GM21576 (cell line): Measurements from ENCODE around the gene CAVIN1.
"Not testable (repeated sequence)": the region's sequence is repeated elsewhere in the genome, so short reads cannot be mapped to it uniquely, and the experiment has no call there.

Source experiments
- ATAC-seq: cut with Tn5 transposase; IDR thresholded peaks from one replicate; pipeline ENCODE4 v1.9.1; 2021; ENCODE audit warnings: mild to moderate bottlenecking, moderate library complexity; ENCODE audit not compliant: unreplicated experiment

CAVIN1 gene

GRCh38 chr17:42436391-42436790 is 13.3 kb upstream of the CAVIN1 start:
- ATAC-seq: no peak

- ATAC-seq: no peak
These were observed 8.7 kb upstream of the CAVIN1 start for GRCh38 chr17:42431758-42432161.

DNA sequence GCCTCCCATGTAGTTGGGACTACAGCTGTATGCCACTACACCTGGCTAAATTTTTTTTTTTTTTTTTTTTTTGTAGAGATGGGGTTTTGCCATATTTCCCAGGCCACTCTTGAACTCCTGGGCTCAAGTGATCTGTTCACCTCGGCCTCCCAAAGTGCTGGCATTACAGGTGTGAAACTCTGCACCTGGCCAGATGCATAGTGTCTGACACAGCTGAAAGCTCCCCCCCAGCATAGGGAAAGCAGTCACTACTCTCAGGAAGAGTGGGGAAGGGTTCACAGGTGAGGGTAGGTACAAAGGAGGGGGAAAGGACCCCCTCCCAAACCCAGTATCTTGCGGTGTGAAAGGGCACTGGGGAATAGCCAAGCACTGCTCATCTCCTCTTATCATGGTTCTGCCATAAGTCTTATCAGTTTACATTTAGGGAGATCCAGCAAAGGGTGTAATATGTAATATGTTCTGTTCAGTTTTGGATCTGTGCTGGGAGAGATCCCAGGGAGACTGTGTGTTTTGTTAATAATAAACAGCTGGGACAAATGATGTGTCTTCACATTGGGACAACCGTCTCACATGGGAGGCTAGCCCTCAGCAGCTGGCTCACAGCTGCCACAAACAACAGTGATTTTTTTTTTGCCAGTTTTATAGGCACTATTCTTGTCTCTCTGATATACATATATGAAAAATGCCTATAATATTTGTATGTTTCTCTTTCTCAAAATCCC is 6.8 kb upstream of the CAVIN1 start:
- ATAC-seq: no peak

DNA sequence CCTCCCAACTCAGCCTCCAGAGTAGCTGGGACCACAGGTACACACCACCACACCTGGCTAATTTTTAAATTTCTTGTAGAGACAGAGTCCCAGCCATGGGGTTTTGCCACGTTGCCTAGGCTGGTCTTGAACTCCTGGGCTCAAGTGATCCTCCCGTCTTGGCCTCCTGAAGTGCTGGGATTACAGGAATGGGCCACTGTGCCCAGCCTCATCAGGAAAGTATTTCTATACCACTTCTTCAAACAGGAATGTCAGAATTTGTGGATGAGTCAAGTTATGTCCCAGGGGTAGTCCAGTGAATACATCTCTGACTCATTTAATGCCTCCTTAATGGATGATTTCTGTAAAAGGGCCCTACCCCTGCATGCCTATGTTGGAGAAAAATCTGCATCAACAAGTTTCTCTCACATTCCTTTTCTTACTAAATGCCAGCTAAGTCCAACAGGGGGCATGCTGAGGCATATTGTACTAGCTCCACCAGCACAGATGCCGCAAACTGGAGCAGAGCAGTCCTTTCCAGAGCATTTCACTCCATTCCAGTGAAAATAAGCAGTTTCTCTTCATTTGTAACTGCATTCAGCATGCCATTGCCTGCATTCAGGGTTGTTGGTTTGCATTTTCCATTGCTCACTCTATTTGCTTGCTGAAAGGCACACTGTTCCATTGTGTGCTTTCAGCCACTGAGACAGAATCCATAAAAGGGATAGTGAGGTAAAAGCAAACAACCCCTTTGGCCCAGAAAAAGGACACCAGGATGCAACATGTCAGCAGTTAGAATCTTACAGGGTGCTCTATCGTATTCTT is 5.3 kb upstream of the CAVIN1 start:
- no peak for ATAC-seq

DNA sequence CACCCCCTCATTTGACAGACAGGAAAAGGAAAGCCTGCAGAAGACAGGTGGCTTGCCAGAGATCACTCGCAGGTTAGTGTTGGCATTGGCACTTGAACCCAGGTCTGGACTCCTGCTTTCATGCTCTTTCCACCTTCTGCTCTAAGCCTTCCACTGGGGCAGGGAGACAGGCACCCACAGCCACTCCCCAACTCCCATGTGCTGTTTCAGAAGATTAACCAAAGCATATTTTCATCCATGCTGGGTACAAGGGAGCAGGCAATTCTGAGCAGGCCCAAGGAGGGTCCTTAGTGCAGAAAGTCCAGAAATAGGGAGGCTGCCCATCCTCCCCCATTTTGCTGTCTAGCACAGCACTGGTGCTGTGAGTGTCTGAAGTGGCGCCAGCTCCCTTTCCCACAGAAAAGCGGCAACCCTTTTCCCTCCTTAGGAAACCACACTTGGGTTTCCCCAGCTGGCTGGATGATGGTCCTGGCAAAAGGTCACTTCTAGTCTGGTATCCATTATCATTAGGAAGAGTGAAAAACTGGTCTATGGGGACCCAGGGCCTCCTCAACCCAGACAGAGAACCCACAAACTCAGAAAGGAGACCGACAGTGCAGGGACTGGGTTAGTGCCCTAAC is 2.0 kb upstream of the CAVIN1 start:
- no peak for ATAC-seq

DNA sequence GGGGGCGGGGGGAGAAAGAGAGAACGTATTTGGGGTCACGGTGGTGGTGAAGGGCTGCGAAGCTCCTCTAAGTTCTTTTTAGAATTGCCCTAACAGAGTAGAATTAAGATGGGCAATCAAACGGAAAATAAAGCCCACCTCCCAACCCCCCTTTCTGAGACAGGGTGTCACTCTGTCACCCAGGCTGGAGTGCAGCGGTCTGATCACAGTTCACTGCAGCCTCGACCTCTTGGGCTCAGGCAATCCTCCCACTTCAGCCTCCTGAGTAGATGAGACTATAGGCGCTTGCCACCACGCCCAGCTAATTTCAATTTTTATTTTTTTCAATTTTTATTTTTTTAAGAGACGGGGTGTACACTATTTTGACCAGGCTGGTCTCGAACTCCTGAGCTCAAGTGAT is 710 bp upstream of the CAVIN1 start:
- ATAC-seq: no peak

DNA sequence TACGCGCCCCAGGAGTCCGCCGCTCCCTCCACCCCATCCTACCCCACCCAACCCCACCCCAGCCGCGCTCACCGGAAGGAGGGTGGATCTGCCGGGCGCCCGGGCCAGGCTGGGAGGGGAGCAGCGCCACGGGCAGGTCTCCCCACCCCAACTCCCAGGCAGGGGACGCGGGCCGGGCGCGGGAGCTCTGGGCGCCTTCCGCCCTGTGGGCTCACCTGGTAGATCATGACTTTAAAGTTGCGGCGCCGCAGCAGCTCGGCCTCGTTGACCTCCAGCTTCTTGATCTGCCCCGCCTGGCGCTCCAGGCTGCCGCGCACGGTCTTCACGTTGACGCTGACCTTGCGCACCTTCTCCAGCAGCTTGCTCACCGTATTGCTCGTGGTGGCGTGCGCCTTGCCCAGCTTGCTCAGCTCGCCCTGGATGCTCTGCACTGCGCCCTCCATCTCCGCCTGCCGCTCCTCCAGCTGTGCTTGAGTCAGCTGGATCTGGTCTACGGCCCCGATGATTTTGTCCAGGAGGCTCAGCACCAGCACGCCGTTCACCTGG is 571 bp downstream of the CAVIN1 start:
- no peak for ATAC-seq

DNA sequence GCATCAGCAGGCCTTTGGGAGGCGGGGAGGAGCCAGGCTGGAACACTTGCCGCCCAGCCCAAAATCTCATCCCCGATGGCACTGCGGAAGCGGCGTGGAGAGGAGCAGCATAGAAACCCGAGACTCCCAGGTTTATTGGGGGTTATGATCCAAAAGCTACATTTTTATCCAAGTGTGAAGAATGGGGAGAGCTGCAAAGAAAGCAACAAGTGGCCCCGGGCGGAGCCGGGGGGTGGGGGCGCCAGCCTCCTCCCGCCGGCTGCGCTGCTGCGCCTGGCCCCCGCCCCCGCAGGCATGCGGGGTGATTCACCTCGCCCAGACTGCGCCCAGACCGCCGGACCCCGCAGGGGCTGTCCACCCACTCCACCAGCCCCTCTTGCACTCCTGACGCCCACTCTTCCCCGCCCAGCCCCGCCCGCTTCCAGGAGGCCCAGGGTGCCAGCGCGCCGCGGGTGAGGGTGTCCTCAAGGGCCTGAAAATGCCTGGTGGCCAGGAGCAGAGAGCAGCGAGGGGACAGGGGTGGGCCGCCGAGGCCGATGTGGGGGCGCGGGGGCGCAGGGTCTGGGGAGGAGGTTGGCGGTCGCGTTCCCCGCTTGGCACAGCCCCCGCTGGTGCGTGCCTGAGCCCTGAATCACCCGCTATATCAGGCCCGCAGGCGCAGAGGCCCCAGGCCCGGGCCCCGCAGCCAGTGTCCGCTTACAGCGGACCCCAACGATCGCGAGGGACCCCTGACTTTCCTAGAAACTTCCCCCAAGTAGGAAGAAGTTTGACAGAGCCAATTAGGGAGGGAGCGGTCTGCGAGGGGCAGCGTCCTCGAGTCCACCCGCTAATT is 1.3 kb downstream of the CAVIN1 start:
- ATAC-seq: no peak

DNA sequence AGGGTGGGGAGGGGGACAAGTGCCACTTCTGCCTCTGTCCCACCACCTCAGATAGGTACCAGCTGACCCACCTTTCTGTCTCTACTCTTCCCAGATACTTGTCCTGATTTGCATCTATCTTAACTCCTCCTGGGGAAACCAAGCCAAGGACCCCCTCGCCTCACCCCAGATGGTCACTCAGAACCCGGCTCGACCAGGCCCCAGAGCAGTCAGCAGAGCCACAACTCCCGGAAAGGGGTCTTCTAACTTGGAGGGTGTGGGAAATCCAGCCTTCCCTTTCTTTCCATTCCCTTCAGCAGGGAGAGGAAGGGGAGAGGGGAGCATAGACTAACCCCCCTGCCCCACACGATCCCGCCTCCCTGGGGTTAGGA is 1.9 kb downstream of the CAVIN1 start:
- no peak for ATAC-seq

DNA sequence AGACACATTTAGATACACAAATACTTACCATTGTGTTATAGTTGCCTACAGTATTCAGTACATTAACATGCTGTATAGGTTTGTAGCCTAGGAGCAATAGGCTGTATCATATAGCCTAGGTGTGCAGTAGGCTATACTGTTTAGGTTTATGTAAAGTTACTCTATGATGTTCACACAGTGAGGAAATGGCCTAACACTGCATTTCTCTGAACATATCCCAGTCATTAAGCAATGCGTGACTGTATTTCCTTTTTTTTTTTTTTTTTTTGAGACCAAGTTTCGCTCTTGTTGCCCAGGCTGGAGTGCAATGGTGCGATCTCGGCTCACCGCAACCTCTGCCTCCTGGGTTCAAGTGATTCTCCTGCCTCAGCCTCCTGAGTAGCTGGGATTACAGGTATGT is 5.1 kb downstream of the CAVIN1 start:
- ATAC-seq: not testable (repeated sequence)

GRCh38 chr17:42414704-42415409 is 8.2 kb downstream of the CAVIN1 start:
- no peak for ATAC-seq

DNA sequence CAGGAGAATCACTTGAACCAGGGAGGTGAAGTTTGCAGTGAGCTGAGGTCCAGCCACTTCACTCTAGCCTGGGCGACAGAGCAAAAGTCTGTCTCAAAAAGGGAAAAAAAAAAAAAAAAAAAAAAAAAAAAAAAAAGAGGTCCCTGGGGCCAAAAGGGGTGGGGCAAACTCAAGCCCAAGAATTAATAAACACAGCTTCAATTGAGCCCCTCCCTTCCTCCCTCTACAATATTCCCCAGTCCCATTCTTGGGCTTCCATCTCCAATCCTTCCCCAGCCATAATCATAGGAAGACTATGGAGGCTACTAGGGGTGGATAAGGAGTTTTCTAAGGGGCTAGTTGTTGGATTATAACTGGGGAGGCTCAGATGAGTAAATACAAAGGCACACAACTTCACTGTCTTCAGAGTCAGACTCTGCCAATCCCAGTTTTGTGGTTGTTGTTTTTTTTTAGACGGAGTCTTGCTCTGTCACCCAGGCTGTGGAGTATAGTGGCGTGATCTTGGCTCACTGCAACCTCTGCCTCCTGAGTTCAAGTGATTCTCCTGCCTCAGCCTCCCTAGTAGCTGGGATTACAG is 9.5 kb downstream of the CAVIN1 start:
- ATAC-seq: no peak

GRCh38 chr17:42411905-42412679 is 11.0 kb downstream of the CAVIN1 start:
- ATAC-seq: no peak

GRCh38 chr17:42411361-42411760 is 11.7 kb downstream of the CAVIN1 start:
- ATAC-seq: no peak

- no peak for ATAC-seq
These were observed 12.8 kb downstream of the CAVIN1 start for GRCh38 chr17:42410319-42410685.

DNA sequence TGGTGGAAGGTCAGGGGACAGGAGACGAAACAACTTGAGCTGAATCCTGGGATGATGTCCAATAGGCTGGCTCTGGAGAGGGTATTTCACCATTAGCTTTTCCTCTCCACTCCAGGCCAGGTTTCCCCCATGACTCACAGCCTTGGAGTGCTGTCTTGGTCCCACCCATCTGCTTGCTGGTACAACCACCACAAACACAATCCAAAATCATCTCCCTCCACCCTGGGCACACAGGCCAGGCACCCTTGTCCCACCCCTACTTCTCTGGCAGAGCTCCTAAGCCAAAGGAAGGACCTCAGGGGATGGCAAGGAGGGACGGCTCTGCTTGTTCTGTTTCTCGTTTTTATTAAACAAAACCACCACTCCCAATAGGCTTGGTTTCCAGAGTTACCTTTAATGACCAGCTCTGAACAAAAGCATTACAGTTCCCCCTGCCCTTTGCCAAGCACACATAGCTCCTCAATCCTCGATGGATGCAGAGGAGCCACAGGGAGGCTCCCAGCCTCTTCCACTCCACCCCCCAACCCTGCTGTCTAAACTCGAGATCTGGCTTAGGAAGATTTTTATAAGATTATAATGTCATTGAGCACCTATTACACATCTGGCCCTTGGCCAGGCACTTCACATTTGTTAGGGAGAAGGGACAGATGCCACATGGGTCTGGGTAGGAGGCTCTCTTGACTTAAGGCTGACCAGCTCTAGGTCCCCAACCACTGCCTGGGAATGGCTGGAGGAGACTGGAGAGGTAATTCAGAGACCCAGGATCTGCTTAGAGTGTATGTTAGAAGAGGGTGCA is 13.3 kb downstream of the CAVIN1 start:
- ATAC-seq: no peak

DNA sequence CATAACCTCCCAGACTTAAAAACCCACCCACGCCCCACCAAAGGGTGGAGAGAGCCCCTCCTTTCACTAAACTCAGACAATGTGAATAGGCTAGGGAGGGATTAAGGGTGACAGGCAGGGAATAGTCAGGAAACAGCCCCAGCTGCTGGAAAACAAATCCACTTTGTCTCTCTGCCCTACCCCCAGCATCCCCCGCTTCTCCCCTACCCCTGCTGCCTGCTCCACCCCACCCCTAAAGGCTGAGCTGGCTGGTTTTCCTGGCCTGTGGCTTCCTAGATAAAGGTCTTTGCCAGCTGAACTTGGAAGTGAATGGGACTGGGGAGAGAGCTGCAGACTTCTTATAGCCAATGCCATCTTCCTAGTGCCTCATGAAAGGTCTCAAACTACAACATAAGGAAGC is 15.0 kb downstream of the CAVIN1 start:
- no peak for ATAC-seq

DNA sequence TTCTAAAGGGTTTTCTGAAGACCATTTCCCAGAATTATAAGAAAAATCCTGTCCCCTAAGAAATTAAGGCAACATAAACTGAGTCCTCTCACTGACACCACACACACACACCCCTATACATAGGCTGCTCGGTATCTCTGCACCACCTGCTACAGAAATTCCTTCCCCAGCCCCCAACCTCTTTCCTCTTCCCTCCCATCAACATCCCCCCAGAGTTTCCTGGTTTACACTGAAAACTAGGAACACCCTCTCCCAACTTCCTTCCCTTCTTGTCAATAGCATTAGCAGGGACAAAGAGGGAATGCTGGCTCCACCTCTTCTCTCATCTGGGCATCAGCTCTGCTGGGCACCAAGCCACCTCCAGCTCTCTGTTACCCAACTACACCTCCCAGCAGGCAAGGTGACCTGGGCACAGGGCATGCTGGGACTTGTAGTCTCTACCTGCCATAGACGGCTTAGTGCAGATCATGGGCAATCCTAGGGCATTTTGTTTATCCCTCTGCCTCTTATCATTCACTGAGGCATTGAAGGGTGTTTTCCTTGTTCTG is 15.7 kb downstream of the CAVIN1 start:
- no peak for ATAC-seq
